GM21619 (cell line): Measurements from ENCODE around the gene MARVELD2.

Experiments used
- ATAC-seq: cut with Tn5 transposase; IDR thresholded peaks from one replicate; pipeline ENCODE4 v1.9.1; 2021; ENCODE audit not compliant: unreplicated experiment

MARVELD2 gene

GRCh38 chr5:69491838-69492390, 77.0 kb downstream of the MARVELD2 start:
- ATAC-seq, result no peak

- ATAC-seq, result peak; percentile 50
Measured at GRCh38 chr5:69492391-69492922, 77.5 kb downstream of the MARVELD2 start, which contains the start of gene OCLN. Gene OCLN (plus strand): TSS chr5:69492790. CDS start chr5:69504245, 11,455 bp downstream.

DNA sequence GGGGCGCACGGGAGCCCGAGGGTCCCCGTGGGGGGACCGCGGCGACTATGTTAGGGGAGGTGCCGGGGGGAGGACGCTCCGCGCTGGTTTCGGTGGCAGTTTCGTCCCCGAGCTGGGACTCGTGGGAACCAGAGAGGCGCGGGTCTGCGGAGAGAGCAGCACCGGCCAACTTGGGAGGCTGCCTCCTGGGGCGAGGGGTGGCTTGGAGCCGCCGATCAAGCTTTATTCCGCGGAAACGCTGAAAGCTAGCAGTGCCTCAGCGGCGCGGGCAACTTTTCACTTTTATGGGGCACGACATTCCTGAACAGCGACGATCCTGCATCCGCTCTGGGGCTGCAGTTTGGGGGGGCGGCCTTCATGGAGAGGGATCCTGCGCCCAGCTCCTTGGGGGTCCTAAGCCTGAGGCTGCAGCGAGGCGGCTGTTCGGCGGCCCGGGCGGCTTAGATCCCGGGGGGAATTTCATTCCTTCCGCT, 78.0 kb downstream of the MARVELD2 start:
- peak; percentile 37 for ATAC-seq

DNA sequence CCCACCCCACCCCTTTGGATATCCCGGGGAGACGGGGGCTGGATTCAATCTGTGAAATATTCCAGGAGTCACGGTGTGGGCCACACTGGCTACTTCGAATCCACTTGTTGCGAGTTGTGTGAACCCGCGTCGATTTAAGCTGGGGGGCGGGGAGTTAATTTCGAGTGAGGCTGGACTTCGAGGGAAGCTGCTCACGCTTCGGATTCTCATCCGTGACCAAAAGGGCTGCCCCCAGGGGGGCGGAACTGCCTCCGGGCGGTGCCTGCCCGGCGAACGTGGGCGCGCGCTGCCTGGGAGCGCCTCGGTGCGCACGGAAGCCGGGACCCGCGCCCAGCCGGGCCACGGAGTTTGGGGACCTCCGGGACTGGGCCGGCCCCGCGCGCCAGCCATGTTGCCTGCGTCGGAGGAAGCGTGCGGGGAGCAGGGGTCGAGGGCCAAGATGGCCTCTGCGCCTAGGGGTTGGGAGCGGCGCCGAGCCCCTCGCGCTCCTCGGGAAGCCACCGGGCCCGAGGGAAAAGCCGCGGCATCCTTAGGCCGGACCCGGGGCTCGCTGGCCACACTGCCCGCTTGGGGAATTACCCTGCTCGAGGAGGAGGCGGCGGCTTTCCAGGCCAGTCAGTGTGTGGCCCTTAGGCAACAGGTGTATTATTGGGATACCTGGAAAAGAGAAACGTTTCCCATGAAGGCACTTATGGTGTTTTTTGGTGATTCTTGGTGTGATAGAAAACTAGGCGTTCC, 78.6 kb downstream of the MARVELD2 start:
- no peak for ATAC-seq
